ENCODE results near the gene LSM12. TPM values are rescaled to one million over a fixed set of nuclear protein-coding genes. Genes with fewer than 3 reads are reported as not detected.

Gene LSM12
- total and polyA plus RNA-seq, 2 of the 8 experiments (the other 6 are each of a cell fraction or from before 2014, with no cell fraction given), result 69.8 to 142 TPM

GRCh38 chr17:44076716-44077594 is 10.5 kb upstream of the LSM12 start:
- Histone ChIP-seq H3K14ac (ENCODE audit: insufficient read length) (no peak overlapping the region), H4K91ac (replicated peaks; ENCODE audit: insufficient read length, low read length) (no peak overlapping the region), H4K8ac (ENCODE audit: extremely low read depth, insufficient read depth, low read length) (no peak overlapping the region), H3K9me3 (ENCODE audit: insufficient read depth in 2 of 2, low read depth in 1 of 2, low read length in 1 of 2) (no peaks in the 10 kb centered on the region), H3K79me2 (ENCODE audit: control insufficient read depth in 1 of 2, insufficient read depth in 2 of 2, low read length in 2 of 2) (peaks cover 0 to 8% of the 10 kb centered on the region in 2 experiments; a peak in 2 of 4 replicates), H2BK15ac (ENCODE audit: low read length) (no peak overlapping the region), H3K56ac (replicated peaks; ENCODE audit: insufficient read length, low read depth, low read length) (no peak overlapping the region), H3K9ac (replicated peaks in 1 of 4; ENCODE audit: extremely low read depth in 1 of 4, low read depth in 3 of 4, low read length in 3 of 4) (no peak overlapping the region), H2BK20ac (ENCODE audit: low read length) (no peak overlapping the region), H2BK120ac (replicated peaks; ENCODE audit: low read depth, low read length) (no peak overlapping the region), H4K5ac (ENCODE audit: insufficient read length, low read depth, low read length) (no peak overlapping the region), H2BK12ac (ENCODE audit: low read depth, low read length) (no peak overlapping the region), H2AFZ (ENCODE audit: low read length) (no peak overlapping the region), H2BK5ac (ENCODE audit: low read depth, low read length) (peak overlapping the region; percentile 24; the same call in 1 of the 2 replicates), H3K79me1 (ENCODE audit: low read depth, low read length) (peaks cover 2% of the 10 kb centered on the region; the same call in 1 of the 2 replicates), H3K4ac (replicated peaks; ENCODE audit: insufficient read length, low read depth, low read length) (no peak overlapping the region), H4K20me1 (replicated peaks in 1 of 2; ENCODE audit: control insufficient read depth in 1 of 2, insufficient read depth in 2 of 2, low read length in 2 of 2) (peaks cover 0 to 16% of the 10 kb centered on the region in 2 experiments), H3K4me3 (ENCODE audit: extremely low read depth in 1 of 4, insufficient read depth in 2 of 4, low read depth in 3 of 4, low read length in 4 of 4) (no peak overlapping the region), H3K23ac (ENCODE audit: insufficient read length) (no peak overlapping the region), H3K4me1 (replicated peaks in 1 of 4; ENCODE audit: control insufficient read depth in 3 of 4, insufficient read depth in 4 of 4, low read length in 3 of 4) (peaks cover 0 to 2% (median under 1%) of the 10 kb centered on the region in 4 experiments; a peak in 2 of 7 replicates), H3K36me3 (ENCODE audit: control insufficient read depth in 2 of 4, insufficient read depth in 4 of 4, low read length in 3 of 4) (peaks cover 12 to 43% (median 31%) of the 10 kb centered on the region in 4 experiments; a peak in 6 of 8 replicates), H3K4me2 (ENCODE audit: insufficient read depth in 1 of 2, low read depth in 2 of 2, low read length in 2 of 2) (no peak overlapping the region), H2AK5ac (ENCODE audit: low read depth, low read length) (no peak overlapping the region), H3K18ac (ENCODE audit: extremely low read depth, low read length) (no peak overlapping the region), H3K27me3 (replicated peaks in 1 of 4; ENCODE audit: control insufficient read depth in 3 of 4, extremely low read depth in 1 of 4, insufficient read depth in 3 of 4, low read length in 3 of 4) (no peaks in the 10 kb centered on the region), H3K23me2 (ENCODE audit: low read depth, low read length) (0 out of 2 replicates have a peak, but pooled peaks cover under 1% of the 10 kb centered on the region), H3K27ac (ENCODE audit: low read depth, low read length) (no peak overlapping the region)
- WGBS, 2 experiments (ENCODE audit: extremely low coverage in 1 of 2, insufficient coverage in 1 of 2, insufficient read length in 1 of 2, insufficient replicate concordance in 2 of 2, low coverage in 1 of 2, low lambda C conversion rate in 2 of 2, missing lambda C conversion rate in 1 of 2), result 89% methylated on average over 6 of the region's 6 CpGs; no CpG with 5 or more reads in 1 of the 2 experiments
- DNase-seq (ENCODE audit: low read depth in 1 of 2, low spot score in 2 of 2), result no peak
- ChIA-PET CTCF (ENCODE audit: partially characterized antibody) (interaction anchor here (0.5 to 1.9 kb wide), 5 partner anchors 9 to 39 kb away, joined by 3 to 5 read pairs (median 3); no protein-coding TSS in a partner anchor), POLR2A (ENCODE audit: partially characterized antibody) (interaction anchor here (1.0 to 2.8 kb wide), 2 partner anchors 11 to 110 kb away, joined by 3 to 12 read pairs; no protein-coding TSS in a partner anchor)
- no peak for FAIRE-seq
- TF ChIP-seq SP2 (IDR thresholded peaks at IDR 0.05; ENCODE audit: low read length) (no peak), CEBPB (IDR thresholded peaks at IDR 0.05; ENCODE audit: low read depth, low read length) (no peak)

All from H1 (cell line).